Effector CD8-positive, alpha-beta T cell (primary cell): Measurements from ENCODE around the gene HMG20A.

Experiments used
- DNase-seq: peaks from one replicate; lab custom pipeline; 2025; lab: John Stamatoyannopoulos, UW

HMG20A gene

GRCh38 chr15:77430213-77430612, 9.5 kb downstream of the HMG20A start:
- no peak for DNase-seq

GRCh38 chr15:77430652-77431051, 10.0 kb downstream of the HMG20A start:
- DNase-seq = no peak

GRCh38 chr15:77436822-77437221, 16.1 kb downstream of the HMG20A start:
- no peak for DNase-seq

DNA sequence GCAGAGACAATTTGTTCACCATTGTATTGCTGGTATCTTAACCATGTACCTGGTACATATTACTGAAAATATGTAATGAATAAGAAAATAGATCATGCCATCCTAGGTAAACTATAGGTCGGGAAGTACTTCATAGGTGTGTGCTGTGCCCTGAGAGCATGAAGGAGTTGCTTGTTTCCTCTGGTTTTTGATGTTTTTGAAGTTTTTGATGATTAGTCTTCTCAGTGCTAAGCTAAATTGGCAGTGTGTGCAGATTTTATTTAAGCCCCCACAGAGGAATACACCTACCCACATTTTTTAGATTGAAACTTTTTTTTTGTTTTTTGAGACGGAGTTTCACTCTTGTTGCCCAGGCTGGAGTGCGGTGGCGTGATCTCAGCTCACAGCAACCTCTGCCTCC, 16.6 kb downstream of the HMG20A start:
- DNase-seq = no peak

DNA sequence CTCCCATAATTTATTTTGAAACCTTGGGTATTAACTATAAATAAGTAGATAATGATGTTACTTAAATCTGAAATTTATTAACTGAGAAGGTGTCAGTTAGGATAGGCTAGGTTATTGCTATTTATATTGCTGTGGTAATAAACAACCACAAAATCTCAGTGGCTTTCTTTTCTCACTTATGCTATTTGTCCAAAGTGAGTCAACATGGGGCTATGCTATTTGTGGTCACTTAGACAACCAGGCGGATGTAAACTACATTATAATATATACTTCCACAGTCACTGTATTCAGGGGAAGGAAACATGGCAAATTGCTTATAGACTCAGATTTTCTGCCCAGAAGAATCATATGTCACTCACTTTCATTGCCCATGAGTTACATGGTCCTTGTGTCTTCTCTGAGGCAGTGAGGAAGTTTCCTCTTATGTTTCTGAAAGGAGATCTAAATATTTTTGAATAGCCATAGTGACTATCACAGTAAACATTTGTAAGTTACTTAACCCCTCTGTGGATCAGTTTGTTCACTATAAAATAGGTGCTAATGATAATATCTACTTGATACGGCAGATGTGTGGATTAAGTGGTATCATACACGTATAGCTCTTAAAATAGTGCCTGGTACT, 19.8 kb downstream of the HMG20A start:
- DNase-seq = no peak

DNA sequence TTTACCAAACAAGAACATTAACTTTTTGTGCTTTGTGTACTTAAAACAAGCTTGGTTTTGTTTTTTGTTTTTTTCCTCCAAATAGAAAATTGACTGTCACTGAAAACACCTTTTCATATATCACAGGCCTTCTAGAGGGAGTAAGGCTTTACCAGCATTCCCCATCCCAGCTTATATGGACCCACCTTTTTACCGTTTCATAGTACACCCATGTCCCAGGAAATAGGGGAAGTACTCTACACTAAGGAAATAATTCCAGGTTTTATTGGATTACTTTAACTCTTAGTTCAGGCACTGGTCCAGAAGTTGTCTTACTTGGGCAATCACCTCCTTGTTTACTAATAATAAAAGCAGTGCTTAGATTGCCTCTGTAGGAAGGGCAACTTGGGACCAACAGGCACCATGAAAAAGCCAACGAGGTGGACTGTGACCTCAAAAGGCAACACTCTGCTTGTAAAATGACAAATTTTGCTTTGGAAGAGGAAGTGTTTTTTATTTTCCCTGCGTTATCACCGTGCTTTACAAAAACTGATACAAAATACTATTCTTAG, 26.2 kb downstream of the HMG20A start:
- no peak for DNase-seq

- DNase-seq = no peak
Observed at GRCh38 chr15:77454265-77454664, 33.6 kb downstream of the HMG20A start.

- no peak for DNase-seq
Observed at GRCh38 chr15:77454951-77455350, 34.3 kb downstream of the HMG20A start.

GRCh38 chr15:77455696-77456321, 35.1 kb downstream of the HMG20A start:
- DNase-seq = no peak

GRCh38 chr15:77456746-77457145, 36.1 kb downstream of the HMG20A start:
- no peak for DNase-seq

DNA sequence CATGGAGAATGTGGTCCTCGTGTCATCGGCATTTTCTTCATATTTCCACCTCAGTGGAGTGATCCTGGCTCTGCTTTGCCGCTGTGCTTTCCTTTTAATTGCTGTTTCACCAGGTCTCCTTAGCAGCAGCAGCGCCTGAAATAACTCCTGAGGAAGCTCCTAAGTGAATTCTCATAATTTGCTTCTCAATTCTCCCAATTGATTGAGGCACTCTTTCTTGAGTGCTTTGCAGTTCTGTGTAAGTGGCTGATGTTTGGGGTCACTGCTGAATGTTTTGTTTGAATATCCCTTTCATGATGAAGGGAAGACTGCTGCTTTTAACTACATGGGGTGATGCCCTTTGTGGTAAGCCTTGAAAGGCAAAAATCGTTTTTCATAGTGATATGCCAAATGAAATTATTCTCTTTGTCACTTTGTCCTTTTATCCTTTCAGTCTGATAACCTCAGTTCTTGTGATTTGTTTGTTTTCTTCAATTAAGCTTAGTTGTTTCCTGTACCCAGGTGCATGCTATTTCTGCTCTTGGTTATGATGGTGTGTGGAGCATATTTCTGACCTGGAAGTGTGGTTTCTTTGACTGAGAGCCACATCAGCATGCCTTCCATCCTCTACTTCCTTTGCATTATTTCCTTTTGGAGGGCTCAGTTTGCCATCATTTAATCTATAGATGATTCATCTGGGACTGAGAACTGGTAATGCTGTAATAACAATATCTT, 36.7 kb downstream of the HMG20A start:
- no peak for DNase-seq

DNA sequence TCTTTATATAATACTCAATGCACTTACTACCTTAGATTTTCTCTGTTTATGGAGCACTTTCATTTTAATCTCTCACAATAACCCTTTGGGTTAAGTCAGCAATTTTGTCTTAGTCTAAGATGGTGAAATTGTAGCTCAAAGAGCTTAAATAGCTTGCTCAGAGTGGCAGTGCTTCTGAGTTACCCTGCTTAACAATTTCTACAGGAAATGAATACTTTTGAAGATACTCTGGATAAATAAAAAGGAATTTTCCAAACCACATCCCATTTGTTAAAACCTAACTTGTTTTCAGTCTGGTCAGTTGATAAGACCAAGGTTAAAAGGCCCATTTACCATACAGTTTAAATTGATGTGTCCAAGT, 37.2 kb downstream of the HMG20A start:
- no peak for DNase-seq

- DNase-seq = no peak
Observed at GRCh38 chr15:77459031-77459430, 38.3 kb downstream of the HMG20A start.

GRCh38 chr15:77461486-77461885, 40.8 kb downstream of the HMG20A start:
- DNase-seq = no peak

GRCh38 chr15:77464129-77464865, 43.6 kb downstream of the HMG20A start:
- DNase-seq = no peak

DNA sequence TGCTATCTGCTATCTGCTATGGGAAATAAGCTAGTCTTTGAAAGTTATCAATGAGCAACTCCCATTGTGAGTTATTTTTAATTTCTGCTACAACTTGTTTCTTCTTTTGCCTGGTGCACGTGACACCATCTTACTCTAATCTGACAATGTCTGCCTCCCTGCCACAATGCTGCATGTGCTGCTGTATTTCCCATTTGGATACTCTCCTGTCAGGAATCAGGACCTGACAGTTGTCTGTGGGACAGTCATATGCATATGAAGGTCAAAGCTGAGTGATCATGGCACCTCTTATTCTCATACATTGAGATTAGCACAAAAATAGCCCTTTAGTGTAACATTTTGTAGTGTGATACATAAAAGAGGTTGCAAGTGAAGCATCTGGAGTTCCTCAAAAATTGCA, 45.8 kb downstream of the HMG20A start:
- no peak for DNase-seq

DNA sequence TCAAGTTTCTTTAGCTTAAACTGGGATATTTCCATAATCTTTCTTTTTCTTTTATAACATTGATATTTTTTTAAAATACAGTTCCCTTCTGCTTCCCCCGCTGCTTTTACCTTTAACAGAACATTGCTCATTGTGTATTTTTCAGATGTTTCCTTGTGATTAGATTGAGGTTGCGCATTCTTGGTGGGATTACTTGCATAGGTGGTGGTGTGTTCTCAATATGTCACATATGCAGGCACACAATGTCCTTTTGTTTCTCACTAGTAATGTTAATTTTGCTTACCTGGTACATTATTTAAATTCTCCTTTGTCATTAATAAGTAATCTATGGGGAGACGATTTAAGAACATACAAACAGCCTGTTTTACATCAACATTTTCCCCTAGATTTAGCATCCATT, 48.2 kb downstream of the HMG20A start:
- DNase-seq = no peak

DNA sequence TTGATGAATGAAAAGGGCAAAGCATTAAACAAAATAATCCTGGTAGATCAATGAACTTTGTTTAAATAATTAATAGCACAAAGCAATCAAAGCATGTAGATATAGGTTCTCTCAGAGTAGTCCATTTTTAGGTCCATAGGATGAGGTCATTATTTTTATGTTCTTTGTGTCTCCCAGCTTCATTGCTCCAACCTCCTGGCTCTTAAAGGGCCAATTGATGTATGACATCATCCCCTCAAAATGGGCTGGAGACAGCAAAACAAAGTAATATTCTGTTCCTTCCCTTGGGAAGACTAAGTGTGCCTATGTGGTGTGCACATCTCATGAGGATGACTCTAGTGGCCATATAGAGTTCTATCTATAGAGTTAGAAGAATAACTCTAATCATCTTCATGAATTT, 49.5 kb downstream of the HMG20A start:
- no peak for DNase-seq

- DNase-seq = no peak
Observed at GRCh38 chr15:77473328-77473727, 52.6 kb downstream of the HMG20A start.

DNA sequence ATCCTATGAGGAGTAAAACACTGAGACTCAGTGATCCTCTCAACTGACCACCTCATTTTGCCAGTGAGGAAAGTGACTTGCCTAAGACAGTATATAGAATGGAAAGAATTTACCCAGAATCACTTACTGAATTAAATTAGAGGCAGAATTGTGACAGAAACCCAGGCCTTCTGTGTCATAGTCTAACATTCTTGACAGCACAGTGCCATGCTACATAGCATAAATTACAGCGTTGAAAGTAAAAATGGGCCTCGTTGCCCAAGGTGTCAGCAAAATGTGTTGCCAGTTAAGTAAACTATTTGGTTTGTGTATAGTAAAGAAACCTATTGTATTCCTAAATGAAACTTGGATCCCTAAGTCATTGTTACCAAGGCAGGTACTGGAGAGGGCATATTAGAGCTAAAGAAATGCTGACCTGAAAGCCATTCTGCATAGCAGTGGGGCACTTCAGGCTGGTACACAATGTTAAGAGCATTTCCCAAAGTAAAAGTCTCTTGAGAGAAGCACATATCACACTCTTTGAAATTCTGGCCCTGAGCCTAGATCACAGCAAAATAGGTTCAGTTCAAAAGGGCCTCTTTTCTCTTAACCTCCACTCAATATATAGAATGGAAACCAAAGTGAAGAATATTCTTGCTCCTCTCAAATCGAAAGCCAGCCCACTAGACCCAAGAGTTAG, 53.8 kb downstream of the HMG20A start:
- DNase-seq = no peak

- no peak for DNase-seq
Observed at GRCh38 chr15:77475001-77475400, 54.3 kb downstream of the HMG20A start.

- no peak for DNase-seq
Observed at GRCh38 chr15:77475898-77476297, 55.2 kb downstream of the HMG20A start.
